HepG2 (cell line): ENCODE data around the gene OCSTAMP. TPM values are rescaled to one million over a fixed set of nuclear protein-coding genes. Genes with fewer than 3 reads are reported as not detected.

Experiments
- AGO2 ChIP-seq: fragments of 200-400 bp; formaldehyde crosslinking; optimal IDR thresholded peaks from 2 replicates; pipeline ENCODE3; 2017; ENCODE audit warnings: mild to moderate bottlenecking, low read depth, low read length, moderate library complexity
- ATM ChIP-seq: fragments of 450-650 bp; IDR thresholded peaks from 2 replicates; pipeline ENCODE4 v1.7.1; 2017; ENCODE audit warnings: mild to moderate bottlenecking, borderline replicate concordance
- GATAD2A ChIP-seq: IDR thresholded peaks from 2 replicates; pipeline ENCODE4 v1.6.1; 2016
- HOXA9 ChIP-seq: sonication (generic); formaldehyde crosslinking; IDR thresholded peaks from 2 replicates; pipeline ENCODE4 v1.8.1; 2022; ENCODE audit warnings: missing genetic modification reagents, mild to moderate bottlenecking, moderate library complexity, borderline replicate concordance
- JUN ChIP-seq: sonication (generic); formaldehyde crosslinking; IDR thresholded peaks from 2 replicates; pipeline ENCODE4 v1.4.0; 2020; ENCODE audit warnings: mild to moderate bottlenecking, missing genetic modification reagents
- MYC ChIP-seq: sonication (generic); formaldehyde crosslinking; IDR thresholded peaks from 2 replicates; pipeline ENCODE4 v1.9.0; 2021; ENCODE audit warnings: missing genetic modification reagents, borderline replicate concordance
- PAX8 ChIP-seq: sonication (generic); formaldehyde crosslinking; IDR thresholded peaks from 2 replicates; pipeline ENCODE4 v1.8.0; 2022; ENCODE audit warnings: mild to moderate bottlenecking, missing genetic modification reagents, borderline replicate concordance
- RFXAP ChIP-seq: sonication (generic); formaldehyde crosslinking; IDR thresholded peaks from 2 replicates; pipeline ENCODE4 v1.4.0; 2020; ENCODE audit warnings: missing genetic modification reagents, borderline replicate concordance
- SP2 ChIP-seq: sonication (generic); formaldehyde crosslinking; IDR thresholded peaks from 2 replicates; pipeline ENCODE4 v1.5.1; 2020; ENCODE audit warnings: mild to moderate bottlenecking, missing genetic modification reagents
- SRSF4 ChIP-seq: fragments of 200-400 bp; formaldehyde crosslinking; IDR thresholded peaks from one replicate; pipeline ENCODE4 v1.6.1; 2018; ENCODE audit warnings: mild to moderate bottlenecking, low read depth, low read length, moderate library complexity; ENCODE audit not compliant: poor library complexity, severe bottlenecking
- STAG1 ChIP-seq: sonication (generic); formaldehyde crosslinking; IDR thresholded peaks from 2 replicates; pipeline ENCODE4 v1.4.0; 2020; ENCODE audit warnings: missing genetic modification reagents
- ZNF598 ChIP-seq: sonication (generic); formaldehyde crosslinking; IDR thresholded peaks from 2 replicates; pipeline ENCODE4 v1.5.1; 2020; ENCODE audit warnings: mild to moderate bottlenecking, missing genetic modification reagents, borderline replicate concordance
- ZNF687 ChIP-seq: sonication (generic); formaldehyde crosslinking; IDR thresholded peaks from 2 replicates; pipeline ENCODE4 v1.5.1; 2020; ENCODE audit warnings: mild to moderate bottlenecking, missing genetic modification reagents, moderate library complexity
- ZNF720 ChIP-seq: sonication (generic); formaldehyde crosslinking; IDR thresholded peaks from 2 replicates; pipeline ENCODE4 v1.4.0; 2020; ENCODE audit warnings: missing genetic modification reagents
- ZNF776 ChIP-seq: sonication (generic); formaldehyde crosslinking; IDR thresholded peaks from 2 replicates; pipeline ENCODE4 v1.4.0; 2020; ENCODE audit warnings: mild to moderate bottlenecking, missing genetic modification reagents
- ZZZ3 ChIP-seq: sonication (generic); formaldehyde crosslinking; IDR thresholded peaks from 2 replicates; pipeline ENCODE4 v1.4.0; 2020; ENCODE audit warnings: missing genetic modification reagents, mild to moderate bottlenecking, borderline replicate concordance
- polyA plus RNA-seq, 8 experiments: library from polyadenylated mRNA; depleted of rRNA in 3 of 8; stranded (reverse) in 7 of 8; unstranded in 1 of 8; fragments of >200 nt; fragmentation: Illumina TruSeq in 4 of 8; extraction: Trizol in 4 of 8; gene quantifications; 2 replicates each; pipeline versions ENCODE4 v1.2.1 to v1.2.3, GENCODE V29; 2011 to 2016; ENCODE audit warnings: low read depth in 4 of 8, missing spikeins in 1 of 8, mixed read lengths in 1 of 8; ENCODE audit not compliant: insufficient read depth in 1 of 8
- total RNA-seq, 5 experiments: library from RNA; depleted of rRNA; stranded (reverse); fragments of >200 nt; fragmentation: Illumina TruSeq; extraction: Trizol; gene quantifications; 2 replicates each; pipeline ENCODE4 v1.2.3, GENCODE V29; 2016; ENCODE audit warnings: low read depth in 1 of 5
- TF ChIP-seq, protein P1 (sequence below): sonication (generic); formaldehyde crosslinking; IDR thresholded peaks from 2 replicates; pipeline ENCODE4 v1.5.1; 2020; ENCODE audit warnings: missing genetic modification reagents, mild to moderate bottlenecking, borderline replicate concordance
- TF ChIP-seq, protein P2 (sequence below): sonication (generic); formaldehyde crosslinking; IDR thresholded peaks from 2 replicates; pipeline ENCODE4 v1.4.0; 2020; ENCODE audit warnings: mild to moderate bottlenecking, missing genetic modification reagents
- TF ChIP-seq, protein P3 (sequence below): sonication (generic); formaldehyde crosslinking; IDR thresholded peaks from 2 replicates; pipeline ENCODE4 v1.5.0; 2020; ENCODE audit warnings: missing genetic modification reagents, mild to moderate bottlenecking, borderline replicate concordance
- TF ChIP-seq, protein P4 (sequence below): sonication (generic); formaldehyde crosslinking; IDR thresholded peaks from 2 replicates; pipeline ENCODE4 v1.4.0; 2020; ENCODE audit warnings: mild to moderate bottlenecking, missing genetic modification reagents

The OCSTAMP gene
- total and polyA plus RNA-seq, 2 of the 13 experiments (the other 11 are each of a cell fraction or from before 2014, with no cell fraction given): not detected

GRCh38 chr20:46563170-46563859 is 12.9 kb upstream of the OCSTAMP start (continued):
- TF ChIP-seq, protein P1, sequence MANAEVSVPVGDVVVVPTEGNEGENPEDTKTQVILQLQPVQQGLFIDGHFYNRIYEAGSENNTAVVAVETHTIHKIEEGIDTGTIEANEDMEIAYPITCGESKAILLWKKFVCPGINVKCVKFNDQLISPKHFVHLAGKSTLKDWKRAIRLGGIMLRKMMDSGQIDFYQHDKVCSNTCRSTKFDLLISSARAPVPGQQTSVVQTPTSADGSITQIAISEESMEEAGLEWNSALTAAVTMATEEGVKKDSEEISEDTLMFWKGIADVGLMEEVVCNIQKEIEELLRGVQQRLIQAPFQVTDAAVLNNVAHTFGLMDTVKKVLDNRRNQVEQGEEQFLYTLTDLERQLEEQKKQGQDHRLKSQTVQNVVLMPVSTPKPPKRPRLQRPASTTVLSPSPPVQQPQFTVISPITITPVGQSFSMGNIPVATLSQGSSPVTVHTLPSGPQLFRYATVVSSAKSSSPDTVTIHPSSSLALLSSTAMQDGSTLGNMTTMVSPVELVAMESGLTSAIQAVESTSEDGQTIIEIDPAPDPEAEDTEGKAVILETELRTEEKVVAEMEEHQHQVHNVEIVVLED (CRISPR knock-in tag): no peak
- TF ChIP-seq ZNF687 (CRISPR knock-in tag): 0 out of 2 replicates have a peak, but pooled peaks have one; percentile 5
- TF ChIP-seq MYC (CRISPR knock-in tag): no peak
- TF ChIP-seq SRSF4: no peak
- TF ChIP-seq, protein P2, sequence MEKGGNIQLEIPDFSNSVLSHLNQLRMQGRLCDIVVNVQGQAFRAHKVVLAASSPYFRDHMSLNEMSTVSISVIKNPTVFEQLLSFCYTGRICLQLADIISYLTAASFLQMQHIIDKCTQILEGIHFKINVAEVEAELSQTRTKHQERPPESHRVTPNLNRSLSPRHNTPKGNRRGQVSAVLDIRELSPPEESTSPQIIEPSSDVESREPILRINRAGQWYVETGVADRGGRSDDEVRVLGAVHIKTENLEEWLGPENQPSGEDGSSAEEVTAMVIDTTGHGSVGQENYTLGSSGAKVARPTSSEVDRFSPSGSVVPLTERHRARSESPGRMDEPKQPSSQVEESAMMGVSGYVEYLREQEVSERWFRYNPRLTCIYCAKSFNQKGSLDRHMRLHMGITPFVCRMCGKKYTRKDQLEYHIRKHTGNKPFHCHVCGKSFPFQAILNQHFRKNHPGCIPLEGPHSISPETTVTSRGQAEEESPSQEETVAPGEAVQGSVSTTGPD (CRISPR knock-in tag): no peak
- no peak for TF ChIP-seq ZZZ3 (CRISPR knock-in tag)
- TF ChIP-seq, protein P3, sequence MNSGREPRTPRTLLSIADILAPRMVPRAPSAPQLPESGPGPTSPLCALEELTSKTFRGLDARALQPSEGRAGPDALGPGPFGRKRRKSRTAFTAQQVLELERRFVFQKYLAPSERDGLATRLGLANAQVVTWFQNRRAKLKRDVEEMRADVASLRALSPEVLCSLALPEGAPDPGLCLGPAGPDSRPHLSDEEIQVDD: 0 out of 2 replicates have a peak, but pooled peaks have one; percentile 43
- 0 out of 2 replicates have a peak, but pooled peaks have one; percentile 19 for TF ChIP-seq ATM
- TF ChIP-seq, protein P4, sequence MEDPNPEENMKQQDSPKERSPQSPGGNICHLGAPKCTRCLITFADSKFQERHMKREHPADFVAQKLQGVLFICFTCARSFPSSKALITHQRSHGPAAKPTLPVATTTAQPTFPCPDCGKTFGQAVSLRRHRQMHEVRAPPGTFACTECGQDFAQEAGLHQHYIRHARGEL: no peak
- 0 out of 2 replicates have a peak, but pooled peaks have one; percentile 4 for TF ChIP-seq ZNF720 (CRISPR knock-in tag)
- no peak for TF ChIP-seq JUN (CRISPR knock-in tag)
- peak; percentile 7; the same call in 1 of the 2 replicates for TF ChIP-seq STAG1
- peak; percentile 25; the same call in 1 of the 2 replicates for TF ChIP-seq ZNF776 (CRISPR knock-in tag)
- 0 out of 2 replicates have a peak, but pooled peaks have one; percentile 48 for TF ChIP-seq HOXA9
- peak; percentile 46 for TF ChIP-seq AGO2
- no peak for TF ChIP-seq PAX8 (CRISPR knock-in tag)
- no peak for TF ChIP-seq RFXAP (CRISPR knock-in tag)
- TF ChIP-seq ZNF598 (CRISPR knock-in tag): no peak
- TF ChIP-seq GATAD2A (CRISPR knock-in tag): no peak
- no peak for TF ChIP-seq SP2 (CRISPR knock-in tag)
